Activated CD8-positive, alpha-beta memory T cell treated with anti-CD3 and anti-CD28 coated beads, Interleukin-2, amount 50 U/mL, for 1 hour (primary cell): ENCODE results near the gene LORICRIN.

Experiments
- DNase-seq: peaks from one replicate; pipeline ENCODE4 v3.0.0-alpha.2; 2020; ENCODE audit errors: extremely low read depth

The LORICRIN gene

DNA sequence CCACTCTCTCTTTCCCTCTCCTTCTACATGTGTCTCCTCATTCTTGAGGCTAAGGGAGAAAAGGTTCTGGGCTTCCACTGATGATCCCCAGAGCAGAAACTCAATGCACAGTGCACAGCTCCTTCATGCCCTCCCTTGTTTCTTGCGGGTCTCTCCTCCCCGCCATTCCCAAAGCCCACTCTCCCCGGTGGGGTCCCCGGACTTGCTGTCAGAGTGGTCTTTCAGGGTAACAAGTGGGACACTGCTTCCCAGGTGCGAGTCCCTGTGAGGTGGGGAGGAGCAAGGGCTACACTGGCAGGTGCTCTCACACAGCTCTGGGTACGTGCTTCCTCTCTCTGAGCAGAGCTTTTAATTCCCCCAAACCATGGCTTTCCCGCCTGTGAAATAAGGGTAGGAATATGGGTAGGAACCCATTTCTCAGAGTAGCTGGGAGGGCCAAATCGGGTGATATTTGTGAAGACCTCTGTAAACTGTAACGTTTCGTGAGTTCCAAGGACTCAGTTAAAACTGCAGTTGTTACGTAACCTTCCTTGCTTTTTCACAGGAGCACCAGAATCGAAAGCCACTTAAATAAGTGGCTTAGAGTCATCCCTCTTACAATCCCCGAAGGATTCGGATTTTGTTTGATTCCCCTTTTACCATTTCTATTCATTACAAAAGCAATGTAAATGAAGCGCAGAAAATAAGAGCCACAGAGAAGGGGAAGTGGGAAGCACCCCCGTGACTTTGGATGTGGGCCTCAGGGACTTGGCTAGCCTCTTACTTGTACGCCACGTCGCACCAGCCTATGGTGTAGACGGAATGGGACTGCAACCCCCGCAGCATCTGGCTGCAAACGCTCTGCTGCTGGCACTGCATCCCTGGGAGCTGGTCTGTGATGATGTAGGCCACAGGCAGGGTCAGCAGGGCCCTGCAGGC, 47.1 kb downstream of the LORICRIN start:
- DNase-seq = no peak

DNA sequence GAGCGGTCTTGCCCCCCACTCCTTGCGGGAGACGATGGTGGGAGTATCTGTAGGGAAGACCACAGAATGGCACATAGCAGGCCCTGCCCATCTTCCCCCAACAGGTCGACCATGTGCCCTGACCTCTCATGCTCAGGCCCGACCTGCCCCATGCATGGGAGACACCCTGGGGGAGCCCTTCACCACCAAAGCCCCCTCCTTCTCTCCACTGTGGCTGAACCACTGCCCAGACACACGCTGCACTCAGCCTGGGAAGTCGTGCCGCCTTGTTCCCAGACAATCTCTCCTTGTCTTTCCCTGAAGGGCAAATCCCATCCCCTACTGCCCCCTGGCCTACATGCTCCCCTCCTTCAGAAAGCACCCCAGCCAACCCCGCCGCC, 47.7 kb downstream of the LORICRIN start:
- no peak for DNase-seq

DNA sequence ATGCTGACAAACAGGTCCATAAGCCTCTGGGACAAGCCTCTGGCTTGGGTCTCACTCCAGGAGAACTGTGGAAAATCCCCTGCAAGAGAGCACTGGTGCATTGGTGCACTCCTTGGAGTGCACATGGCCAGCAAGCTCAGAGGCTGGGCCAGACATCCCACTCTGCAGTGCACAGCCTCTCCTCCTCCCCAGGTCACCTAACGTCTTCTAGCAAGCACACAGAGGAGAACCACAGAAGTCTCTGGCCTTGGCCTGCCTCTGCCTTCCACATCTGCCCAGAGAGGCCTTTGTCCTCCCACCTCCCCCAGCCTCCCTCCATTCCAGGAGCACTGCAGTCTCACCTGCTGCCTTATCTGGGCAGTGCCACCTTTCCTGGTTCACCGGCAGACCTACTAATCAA, 49.1 kb downstream of the LORICRIN start:
- DNase-seq = no peak

DNA sequence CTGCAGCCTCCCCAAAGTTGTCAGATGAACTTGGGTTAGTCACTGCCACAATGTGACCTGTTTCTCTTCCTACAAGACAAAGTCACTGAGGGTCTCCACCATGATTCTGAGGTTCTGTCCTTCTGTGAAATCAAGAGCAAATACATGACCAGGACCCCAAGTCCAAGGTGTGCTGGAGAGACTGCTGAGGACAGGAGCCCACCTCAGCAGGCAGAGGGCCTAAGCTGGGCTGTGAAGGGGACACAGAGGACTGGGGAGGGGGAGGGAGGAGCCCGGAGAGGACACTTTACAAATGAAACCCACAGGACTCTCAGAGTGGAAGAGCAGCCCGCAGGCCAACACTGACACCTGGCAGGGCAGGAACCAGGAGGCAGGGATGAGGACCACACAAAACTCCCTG, 50.0 kb downstream of the LORICRIN start:
- no peak for DNase-seq

DNA sequence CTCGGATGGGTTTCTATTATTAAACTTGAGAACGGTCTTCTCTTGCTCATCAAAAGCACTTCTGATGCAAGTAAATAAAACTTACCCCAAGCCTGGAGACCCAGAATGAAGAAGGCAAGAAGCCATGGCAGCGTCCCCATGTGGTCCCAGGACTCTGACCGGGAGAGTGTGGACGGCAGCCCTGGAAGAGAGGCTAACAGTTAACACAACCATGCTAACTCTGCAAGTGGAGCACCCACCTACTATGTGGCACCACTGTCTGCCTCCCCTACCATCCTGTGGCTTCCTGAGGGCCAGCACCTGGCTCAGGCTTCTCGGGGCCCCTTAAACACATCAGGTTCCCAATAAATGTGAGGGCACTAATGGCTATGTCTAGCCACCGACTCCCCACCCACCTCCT, 51.0 kb downstream of the LORICRIN start:
- no peak for DNase-seq
